ENCODE results near the gene WNT8A. TPM values are rescaled to one million over a fixed set of nuclear protein-coding genes. Genes with fewer than 3 reads are reported as not detected.
"Not testable (repeated sequence)": the region's sequence is repeated elsewhere in the genome, so short reads cannot be mapped to it uniquely, and the experiment has no call there.

Gene WNT8A
- polyA plus RNA-seq, 1 donor from 2014 or later, result 0.26 TPM

GRCh38 chr5:138038826-138039225 lies 45.0 kb upstream of the WNT8A start:
- no peaks in the 10 kb centered on the region for H3K9me3 ChIP-seq (ENCODE audit: low read length)
- H3K9ac ChIP-seq (ENCODE audit: low read length), result no peak overlapping the region
- no peaks in the 10 kb centered on the region for H3K27me3 ChIP-seq (ENCODE audit: insufficient read depth, low read depth, low read length)
- no peaks in the 10 kb centered on the region for H3K79me2 ChIP-seq (replicated peaks; ENCODE audit: insufficient read depth, low read length)
- H2AFZ ChIP-seq (ENCODE audit: low read depth, low read length), result no peak overlapping the region
- H3K4me2 ChIP-seq (ENCODE audit: low read length), result no peak overlapping the region
- no peaks in the 10 kb centered on the region for H4K20me1 ChIP-seq (ENCODE audit: insufficient read depth)
- H3F3A ChIP-seq (ENCODE audit: insufficient read depth, low read length, poor library complexity, severe bottlenecking), result no peaks in the 10 kb centered on the region
- H3K36me3 ChIP-seq (ENCODE audit: insufficient read depth, low read length), result no peaks in the 10 kb centered on the region
- no peak overlapping the region for H3K27ac ChIP-seq (ENCODE audit: low read length)
- H3K4me3 ChIP-seq (ENCODE audit: low read length), result no peak overlapping the region
- TF ChIP-seq MXI1 (conservative IDR thresholded peaks at IDR 0.05; ENCODE audit: poor library complexity, severe bottlenecking) (no peak), EZH2 (IDR thresholded peaks at IDR 0.05; ENCODE audit: borderline replicate concordance, insufficient read depth, low read length, poor library complexity, severe bottlenecking) (no peak), REST (IDR thresholded peaks at IDR 0.05; ENCODE audit: borderline replicate concordance) (no peak), CTCF (IDR thresholded peaks at IDR 0.05; ENCODE audit: poor library complexity, severe bottlenecking) (no peak), EP300 (conservative IDR thresholded peaks at IDR 0.05; ENCODE audit: poor library complexity, severe bottlenecking) (no peak), POLR2AphosphoS5 (IDR thresholded peaks at IDR 0.05) (no peak), TAF1 (IDR thresholded peaks at IDR 0.05; ENCODE audit: low read depth) (no peak), SMC3 (conservative IDR thresholded peaks at IDR 0.05; ENCODE audit: poor library complexity) (no peak), RAD21 (conservative IDR thresholded peaks at IDR 0.05) (no peak)
- no peaks in the 10 kb centered on the region for H3K9me2 ChIP-seq (ENCODE audit: insufficient read depth, low read length)

- not testable (repeated sequence) for H4K20me1 ChIP-seq (ENCODE audit: insufficient read depth); H3K27me3 ChIP-seq (ENCODE audit: insufficient read depth, low read depth, low read length); H3K79me2 ChIP-seq (replicated peaks; ENCODE audit: insufficient read depth, low read length); H3K36me3 ChIP-seq (ENCODE audit: insufficient read depth, low read length); H3K27ac ChIP-seq (ENCODE audit: low read length); H3K9ac ChIP-seq (ENCODE audit: low read length); H3K9me2 ChIP-seq (ENCODE audit: insufficient read depth, low read length); H3K9me3 ChIP-seq (ENCODE audit: low read length); H3K4me3 ChIP-seq (ENCODE audit: low read length); H2AFZ ChIP-seq (ENCODE audit: low read depth, low read length); H3K4me2 ChIP-seq (ENCODE audit: low read length); H3F3A ChIP-seq (ENCODE audit: insufficient read depth, low read length, poor library complexity, severe bottlenecking)
Observed at GRCh38 chr5:138045283-138045682, 38.5 kb upstream of the WNT8A start.

All from neural cell (in vitro differentiated cells).